ENCODE measurements around the gene CD82.

- TF ChIP-seq, protein P1, sequence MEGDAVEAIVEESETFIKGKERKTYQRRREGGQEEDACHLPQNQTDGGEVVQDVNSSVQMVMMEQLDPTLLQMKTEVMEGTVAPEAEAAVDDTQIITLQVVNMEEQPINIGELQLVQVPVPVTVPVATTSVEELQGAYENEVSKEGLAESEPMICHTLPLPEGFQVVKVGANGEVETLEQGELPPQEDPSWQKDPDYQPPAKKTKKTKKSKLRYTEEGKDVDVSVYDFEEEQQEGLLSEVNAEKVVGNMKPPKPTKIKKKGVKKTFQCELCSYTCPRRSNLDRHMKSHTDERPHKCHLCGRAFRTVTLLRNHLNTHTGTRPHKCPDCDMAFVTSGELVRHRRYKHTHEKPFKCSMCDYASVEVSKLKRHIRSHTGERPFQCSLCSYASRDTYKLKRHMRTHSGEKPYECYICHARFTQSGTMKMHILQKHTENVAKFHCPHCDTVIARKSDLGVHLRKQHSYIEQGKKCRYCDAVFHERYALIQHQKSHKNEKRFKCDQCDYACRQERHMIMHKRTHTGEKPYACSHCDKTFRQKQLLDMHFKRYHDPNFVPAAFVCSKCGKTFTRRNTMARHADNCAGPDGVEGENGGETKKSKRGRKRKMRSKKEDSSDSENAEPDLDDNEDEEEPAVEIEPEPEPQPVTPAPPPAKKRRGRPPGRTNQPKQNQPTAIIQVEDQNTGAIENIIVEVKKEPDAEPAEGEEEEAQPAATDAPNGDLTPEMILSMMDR (IDR thresholded peaks at IDR 0.05) = no peak
- TF ChIP-seq POLR2A (IDR thresholded peaks at IDR 0.05) = no peak
Observed at GRCh38 chr11:44555031-44555800, 10.2 kb upstream of the CD82 start.
